ENCODE results near the gene PBX1.
A peak's percentile ranks its signal among the peaks of the same experiment; 100 is the strongest.

PBX1 gene

DNA sequence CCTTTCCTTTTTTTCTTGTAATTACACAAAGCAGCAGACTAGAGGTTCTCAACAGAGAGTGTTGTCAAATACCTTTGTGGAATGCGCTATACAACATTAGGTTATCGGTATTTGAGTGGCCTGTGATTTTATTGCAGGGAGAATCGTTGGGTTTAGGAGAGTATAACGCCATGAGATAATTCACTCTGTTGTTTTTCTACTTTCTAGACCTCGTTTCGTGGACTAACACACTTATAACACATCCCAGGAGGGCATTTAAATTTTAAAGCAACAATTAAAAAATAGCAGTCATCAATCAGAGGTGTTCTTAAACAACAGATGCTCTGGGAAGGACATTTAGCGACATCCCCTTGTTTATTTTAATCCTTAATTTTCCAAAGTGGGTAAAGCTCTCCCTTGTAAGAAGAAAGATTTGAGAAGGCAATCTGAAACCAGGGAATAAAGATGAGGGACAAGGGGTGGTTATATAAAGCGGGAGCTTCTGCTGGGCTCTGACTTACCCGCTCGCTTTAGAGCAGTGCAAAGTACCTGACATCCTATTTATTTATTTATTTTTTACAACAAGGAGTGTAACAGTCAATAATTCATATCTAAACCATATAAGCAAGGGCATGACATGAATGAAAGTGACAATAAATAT lies 4.9 kb downstream of the PBX1 start:
- DNase-seq (ENCODE audit: low read depth in 2 of 2) = no peak

DNA sequence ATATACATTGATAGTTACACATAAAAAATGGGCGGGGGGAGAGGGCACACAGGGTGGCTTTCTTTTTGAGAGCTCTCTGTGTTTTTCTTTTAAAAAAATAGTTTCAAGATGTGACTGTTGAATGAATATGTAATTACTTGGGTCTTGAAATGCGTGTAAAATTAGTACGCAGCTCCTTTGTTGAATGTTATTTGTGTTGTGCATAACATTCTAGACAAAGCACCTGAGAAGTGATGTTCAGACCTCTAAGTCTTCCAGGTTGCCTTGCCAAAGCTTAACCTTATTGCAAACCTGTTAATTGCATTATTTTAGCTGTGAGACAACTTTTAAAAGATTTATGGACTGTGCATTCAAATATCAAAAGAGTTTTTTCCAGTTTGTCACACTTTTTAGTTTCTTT lies 5.4 kb downstream of the PBX1 start:
- DNase-seq (ENCODE audit: low read depth in 2 of 2) = no peak

DNA sequence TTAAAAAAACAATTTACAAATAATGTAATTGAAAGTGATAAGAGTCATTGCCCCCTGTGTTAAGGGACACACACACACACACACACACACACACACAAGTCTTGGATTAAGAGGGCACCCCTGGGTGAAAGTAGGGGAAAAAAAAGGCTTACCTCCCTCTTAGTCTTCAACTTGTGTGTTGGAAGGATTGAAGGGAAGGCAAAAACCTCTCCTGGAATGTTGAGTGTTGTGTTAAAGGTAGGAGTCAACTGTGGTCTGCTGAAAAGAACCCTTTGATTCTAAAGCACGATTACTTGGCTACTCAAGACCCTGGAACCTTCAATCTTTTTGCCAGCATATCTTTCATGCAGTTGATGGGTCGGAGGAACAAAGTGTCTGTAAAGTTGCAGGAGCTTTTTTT lies 6.4 kb downstream of the PBX1 start:
- DNase-seq (ENCODE audit: low read depth in 2 of 2) = no peak

DNA sequence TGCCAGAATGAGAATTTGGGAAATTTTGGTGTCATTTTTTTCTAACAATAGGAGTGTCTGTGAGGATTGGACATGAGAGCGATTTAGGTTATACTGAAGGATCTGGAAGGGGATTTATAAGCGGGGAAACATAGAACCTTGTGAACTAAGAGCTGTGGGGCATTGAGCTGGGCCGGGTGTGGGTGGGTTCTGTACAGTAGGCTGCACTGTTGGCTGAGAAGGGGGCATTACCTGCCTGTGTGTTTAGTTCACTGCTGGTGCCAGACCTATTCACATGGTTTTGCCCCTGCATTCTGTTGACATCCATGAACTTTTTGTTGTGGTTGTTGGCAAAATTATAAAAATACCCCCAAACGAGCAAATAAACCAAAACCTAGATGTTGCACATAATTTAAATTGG lies 8.8 kb downstream of the PBX1 start:
- DNase-seq (ENCODE audit: low read depth in 2 of 2) = no peak

DNA sequence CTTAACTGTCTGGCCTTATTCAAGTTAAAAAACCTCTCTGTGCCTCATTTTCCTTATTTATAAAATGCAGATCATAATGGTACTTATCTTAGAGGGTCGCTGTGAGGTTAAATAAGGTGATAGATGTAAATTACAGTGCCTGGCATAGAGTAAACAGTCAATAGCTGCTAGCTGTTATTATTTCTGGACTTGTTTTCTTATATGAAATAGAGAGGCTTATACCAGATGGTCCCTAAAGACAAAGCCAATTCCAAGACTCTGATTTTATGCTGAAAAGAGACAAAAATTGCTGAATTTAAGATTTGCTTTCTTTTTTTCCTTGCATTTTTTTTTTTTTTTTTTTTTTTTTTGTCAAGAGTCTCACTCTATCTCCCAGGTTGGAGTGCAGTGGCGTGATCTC lies 10.3 kb downstream of the PBX1 start:
- no peak for DNase-seq (ENCODE audit: low read depth in 2 of 2)

DNA sequence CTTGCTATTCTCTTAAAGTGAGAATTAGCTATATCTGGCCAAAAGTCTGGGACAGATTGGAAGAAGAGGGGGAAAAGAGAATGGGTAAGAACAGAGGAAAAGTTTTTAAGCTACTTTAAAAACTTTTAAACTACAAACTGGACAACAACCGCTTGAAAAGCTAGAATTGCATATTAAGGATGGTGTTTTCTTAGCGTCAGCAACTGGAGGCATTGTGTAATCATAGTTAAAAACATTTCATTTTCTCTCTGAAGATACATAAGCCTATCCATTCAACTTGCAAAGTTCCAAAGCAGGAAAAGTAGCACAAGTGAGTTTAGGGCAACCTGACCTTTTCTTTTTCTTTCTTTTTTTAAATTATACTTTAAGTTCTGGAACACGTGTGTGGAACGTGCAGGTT lies 10.9 kb downstream of the PBX1 start:
- no peak for DNase-seq (ENCODE audit: low read depth in 2 of 2)

DNA sequence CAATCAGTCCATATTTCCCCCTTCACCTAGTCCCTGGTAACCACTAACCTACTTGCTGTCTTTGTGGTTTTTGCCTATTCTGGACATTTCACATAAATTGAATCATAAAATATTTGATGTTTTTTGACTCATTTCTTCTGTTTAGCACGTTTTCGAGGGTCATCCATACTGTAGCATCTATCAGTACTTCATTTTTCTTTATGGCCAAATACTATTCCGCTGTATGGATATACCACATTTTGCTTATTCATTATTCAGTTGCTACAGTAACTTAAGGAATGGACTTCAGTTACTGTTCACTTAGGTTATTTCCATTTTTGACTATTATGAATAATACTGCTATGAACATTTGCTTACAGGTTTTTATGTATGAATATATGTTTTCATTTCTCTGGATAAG lies 12.3 kb downstream of the PBX1 start:
- no peak for DNase-seq (ENCODE audit: low read depth in 2 of 2)

DNA sequence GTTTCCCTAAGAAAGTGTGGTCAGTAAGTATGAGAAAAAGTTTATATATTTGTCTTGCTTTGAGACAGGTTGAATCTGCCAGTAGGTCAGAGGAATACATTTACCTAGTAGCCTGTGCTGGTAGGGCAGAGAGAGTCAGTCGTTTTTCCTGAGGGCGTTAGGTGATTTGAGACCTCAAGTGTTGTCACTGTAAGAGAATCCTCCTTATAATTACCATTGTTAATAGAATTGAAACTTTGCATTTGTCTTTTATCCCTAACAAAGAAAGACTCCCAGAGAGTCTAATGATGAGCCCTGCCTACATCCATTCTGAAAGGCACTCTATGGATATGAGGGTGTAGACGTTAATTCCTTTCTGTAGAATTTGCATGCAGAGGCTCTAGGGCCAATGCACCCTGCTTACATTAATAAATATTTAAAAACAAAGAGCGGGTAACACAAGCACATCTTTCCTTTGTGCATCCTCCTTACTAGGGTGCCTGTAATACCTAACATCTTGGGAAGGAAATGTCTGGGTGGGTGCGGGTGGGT lies 16.4 kb downstream of the PBX1 start:
- no peak for DNase-seq (ENCODE audit: low read depth in 2 of 2)

DNA sequence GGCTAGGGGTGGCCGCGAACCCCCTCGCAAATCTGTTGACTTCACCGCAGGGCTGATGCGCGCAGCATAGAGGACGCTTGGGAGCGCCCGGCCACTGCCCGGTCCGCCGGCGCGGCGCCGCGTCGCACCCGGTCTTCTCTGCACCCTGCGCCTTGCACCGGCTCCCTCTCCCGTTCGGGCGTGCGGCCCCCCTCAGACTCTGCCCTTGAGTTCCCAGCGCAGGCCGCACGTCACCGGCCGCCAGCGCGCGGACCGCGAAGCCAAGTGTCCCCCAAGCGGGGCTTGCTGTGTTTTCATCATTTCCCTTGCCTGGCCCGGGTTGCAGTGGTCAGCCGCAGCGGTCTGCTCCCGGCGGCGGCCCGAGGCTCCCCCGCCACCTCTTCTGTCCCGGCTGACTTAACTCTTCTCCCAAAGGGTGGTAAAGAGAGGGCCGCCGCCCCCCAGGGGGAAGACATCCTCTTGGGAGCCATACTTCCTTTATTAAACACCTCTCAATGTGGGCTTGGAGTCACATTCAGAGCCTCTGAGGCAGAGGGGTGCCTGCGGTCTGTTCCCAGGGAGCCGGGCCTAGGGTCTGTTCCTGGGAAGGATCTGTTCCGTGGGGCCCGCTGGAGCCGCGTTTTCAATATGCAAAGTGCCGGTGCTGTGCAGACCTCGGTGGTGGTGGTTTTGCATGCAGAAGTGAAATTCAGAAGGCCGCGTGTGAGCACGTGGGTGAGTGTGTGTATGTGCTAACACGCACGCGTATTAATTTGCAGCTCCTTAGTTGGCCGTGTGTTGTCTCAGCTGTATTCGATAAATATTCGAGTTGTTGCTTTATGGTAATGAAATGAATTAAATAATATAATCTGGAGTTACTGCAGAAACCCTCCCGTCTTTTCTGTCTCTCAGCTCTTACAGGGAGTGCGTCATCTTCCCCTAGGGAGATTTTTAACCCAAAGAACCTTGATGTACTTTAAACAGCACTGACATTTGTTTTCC lies 17.6 kb downstream of the PBX1 start:
- peak; percentile 65 to 67 for DNase-seq (ENCODE audit: low read depth in 2 of 2)

DNA sequence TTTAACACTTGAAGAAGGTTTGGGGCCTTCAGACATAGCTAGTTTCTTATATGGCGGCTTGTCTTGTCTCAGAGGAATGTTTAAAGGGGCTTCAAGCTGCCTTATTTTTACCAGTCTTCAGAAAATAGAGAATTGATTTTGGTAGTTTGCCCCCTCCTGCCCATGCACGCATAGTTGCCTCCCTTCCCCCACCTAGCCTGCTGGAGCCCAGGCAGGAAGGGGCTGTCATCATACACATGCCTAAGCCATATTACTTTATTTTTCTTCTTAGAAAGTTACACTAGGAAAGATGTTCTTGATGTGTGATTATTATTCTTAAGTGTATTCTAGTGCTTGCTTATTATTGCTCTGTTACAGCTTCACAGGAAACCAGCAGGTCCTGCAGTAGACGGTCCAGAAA lies 18.3 kb downstream of the PBX1 start:
- no peak for DNase-seq (ENCODE audit: low read depth in 2 of 2)

DNA sequence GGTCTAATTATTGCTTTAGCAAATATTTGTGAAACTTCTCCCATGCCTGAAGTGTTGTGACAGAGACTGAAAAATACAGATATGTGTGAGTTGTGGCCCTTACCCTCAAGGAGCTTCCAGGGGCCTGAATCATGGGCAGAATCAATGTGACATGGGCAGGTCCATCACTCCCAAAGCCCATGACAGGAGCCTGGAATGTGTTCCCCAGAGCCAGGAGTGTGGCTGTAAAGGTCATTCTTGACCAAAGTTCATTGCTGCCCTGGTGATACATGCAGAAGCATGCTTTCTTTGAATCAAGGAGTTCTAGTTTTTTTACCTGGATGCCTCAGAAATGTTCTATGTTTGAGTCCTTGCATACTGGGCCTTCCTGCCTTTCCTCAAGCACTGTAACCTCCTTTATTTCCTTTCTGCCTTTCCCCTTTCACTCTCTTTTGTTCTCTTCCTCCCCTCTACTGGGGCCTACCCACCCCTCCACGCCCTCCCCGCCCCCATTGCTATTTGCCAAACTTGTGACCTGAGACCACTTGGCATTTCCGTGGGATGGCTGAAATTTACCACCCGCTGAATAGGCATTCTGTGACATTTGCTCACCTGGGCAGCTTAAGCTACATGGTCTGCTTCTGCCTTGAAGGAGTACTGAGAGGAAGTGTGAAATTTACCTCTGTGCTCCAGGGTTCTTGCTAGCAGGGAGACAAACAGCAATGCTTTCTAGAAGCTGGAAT lies 19.7 kb downstream of the PBX1 start:
- no peak for DNase-seq (ENCODE audit: low read depth in 2 of 2)

DNA sequence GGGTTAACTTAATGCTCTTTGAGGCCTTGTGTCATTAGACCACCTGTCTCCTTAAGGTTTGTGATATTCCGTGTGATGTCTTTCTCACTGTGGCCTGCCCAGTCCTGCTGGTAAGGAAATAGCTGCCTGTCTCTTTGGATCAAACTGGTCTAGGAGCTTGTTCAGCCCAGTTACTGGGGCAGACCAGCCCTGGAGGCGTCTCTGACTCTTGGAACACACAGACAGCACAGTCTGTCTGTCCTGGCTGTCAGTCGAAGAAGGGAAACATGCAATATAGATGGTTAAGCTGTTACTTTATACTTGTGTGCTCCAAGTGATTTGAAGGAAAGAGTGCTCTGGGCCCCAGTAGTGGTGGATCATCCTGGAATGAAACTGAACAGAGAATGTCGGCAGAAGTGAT lies 20.4 kb downstream of the PBX1 start:
- DNase-seq (ENCODE audit: low read depth in 2 of 2) = no peak

DNA sequence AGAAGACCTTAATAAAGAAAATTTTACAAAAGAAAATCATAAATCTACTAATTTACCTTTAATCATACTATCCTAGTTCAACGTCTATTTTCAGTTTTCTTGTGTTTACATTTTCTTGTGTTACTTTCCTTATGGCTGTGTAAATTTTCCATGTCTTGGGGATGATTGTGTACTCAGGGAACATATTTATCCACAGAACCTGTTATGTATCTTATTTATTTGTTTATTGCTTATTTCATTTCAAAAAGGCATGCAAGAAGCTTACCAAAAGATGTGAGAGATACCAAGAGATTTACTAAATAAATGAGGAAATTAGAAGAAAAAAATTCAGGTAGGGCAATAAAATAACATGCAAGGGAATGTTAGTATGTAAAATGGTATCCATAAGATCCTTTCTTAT lies 22.8 kb downstream of the PBX1 start:
- DNase-seq (ENCODE audit: low read depth in 2 of 2) = no peak

DNA sequence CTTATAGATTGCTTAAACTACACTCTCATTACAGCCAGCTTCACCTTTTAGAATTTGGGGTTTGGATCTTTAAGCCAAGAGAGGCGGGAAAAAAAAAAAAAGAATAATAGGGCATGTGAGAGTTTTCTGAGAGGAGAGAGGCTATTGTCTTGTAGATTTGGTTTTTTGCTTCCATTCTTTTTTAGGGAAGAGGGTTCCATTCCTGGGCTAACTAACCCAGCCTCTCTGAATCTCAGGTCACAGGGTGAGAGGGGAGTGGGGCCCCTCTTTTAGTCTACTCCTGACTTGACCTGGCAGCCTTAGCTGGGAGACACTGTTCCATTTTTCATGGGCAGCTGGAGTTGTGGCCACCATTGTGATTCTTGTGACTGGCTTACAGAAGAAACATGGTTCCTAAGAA lies 24.2 kb downstream of the PBX1 start:
- DNase-seq (ENCODE audit: low read depth in 2 of 2) = no peak

DNA sequence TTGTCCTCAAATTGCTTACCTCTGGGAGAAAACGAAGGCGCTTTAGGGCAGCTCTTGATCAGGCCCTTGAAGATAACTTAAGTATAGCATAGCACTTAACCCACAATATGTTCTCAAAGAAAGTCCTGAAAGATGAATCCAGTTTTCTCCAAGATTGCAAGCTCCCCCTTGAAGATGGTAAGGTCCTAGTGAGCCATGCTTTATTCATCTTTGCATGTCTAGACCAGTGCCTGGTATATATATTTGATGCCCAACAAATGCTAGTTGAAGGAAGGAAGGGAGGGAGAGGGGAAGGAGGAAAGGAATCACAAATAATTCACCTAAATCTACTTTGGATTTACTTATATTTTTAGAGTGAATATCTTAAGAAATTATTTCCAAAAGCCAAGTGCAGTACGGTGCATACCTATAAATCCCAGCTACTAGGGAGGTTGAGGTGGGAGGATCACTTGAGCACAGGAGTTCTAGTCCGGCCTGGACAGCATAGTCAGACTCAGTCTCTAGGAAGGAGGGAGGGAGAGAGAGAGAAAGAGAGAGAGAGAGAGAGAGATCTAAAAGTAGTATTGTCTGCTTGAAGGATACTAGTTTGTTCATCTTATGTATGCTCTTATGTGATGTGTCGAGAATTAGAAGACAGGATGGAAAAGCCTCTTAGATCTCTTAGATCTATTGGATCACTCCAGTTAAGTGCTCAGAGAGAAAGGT lies 25.0 kb downstream of the PBX1 start:
- no peak for DNase-seq (ENCODE audit: low read depth in 2 of 2)

DNA sequence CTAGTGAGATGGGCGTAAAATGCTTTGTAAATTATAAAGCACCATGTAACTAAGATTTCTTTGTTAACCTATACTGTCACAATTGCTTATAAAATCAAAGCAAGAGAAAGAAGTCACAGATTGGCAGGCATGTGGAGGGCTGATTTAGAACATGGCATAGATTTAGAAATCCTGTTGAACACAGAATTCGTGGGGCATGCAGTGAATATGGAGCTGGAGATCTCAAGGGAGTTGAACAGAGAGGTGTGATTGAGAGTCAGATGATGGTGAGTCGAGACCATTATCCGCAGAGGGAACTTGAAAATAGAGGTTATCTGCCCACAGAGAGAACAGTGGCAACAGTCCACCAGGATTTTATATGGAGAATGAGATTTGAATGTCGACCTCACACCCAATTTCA lies 27.6 kb downstream of the PBX1 start:
- no peak for DNase-seq (ENCODE audit: low read depth in 2 of 2)

DNA sequence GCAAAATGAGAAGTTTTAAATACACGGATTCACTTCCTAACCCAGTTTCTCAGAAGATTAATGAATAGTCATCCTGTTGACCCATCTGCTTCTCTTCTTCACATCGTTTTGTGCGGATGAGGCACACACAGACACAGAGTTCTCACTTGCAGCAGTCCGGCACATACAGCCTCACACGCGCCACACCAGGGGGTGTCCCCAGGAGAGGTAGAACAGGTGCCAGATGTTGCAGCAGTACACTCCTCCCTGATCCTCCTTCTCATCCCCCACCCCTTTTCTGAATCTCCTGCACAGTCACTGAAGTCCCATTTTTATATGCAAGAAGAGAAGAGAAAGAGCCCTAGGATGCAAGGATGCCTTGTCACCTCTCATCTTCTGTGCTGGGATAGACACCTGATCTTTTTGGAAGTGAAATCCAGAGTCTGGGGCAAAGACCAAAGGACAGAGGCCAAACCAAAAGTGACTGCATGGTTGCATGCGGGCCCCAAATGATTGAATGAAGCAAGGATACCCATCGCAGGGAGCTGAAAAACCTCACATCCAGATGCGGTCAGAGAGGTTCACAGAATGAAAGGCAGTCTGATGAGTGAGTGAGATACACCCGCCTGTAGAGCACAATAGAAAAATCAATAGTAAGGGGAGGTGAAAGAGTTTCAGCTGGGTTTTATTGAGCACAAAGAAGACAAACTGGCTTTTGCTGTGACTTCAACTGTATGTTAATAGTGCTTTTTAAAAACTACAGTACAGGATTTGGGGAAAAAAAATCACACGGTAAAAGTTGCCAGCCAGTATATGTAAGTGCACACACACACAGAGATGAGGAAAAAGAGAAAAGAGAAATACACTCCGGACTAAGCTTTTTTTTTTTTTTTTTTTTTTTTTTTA lies 28.9 kb downstream of the PBX1 start:
- no peak for DNase-seq (ENCODE audit: low read depth in 2 of 2)

DNA sequence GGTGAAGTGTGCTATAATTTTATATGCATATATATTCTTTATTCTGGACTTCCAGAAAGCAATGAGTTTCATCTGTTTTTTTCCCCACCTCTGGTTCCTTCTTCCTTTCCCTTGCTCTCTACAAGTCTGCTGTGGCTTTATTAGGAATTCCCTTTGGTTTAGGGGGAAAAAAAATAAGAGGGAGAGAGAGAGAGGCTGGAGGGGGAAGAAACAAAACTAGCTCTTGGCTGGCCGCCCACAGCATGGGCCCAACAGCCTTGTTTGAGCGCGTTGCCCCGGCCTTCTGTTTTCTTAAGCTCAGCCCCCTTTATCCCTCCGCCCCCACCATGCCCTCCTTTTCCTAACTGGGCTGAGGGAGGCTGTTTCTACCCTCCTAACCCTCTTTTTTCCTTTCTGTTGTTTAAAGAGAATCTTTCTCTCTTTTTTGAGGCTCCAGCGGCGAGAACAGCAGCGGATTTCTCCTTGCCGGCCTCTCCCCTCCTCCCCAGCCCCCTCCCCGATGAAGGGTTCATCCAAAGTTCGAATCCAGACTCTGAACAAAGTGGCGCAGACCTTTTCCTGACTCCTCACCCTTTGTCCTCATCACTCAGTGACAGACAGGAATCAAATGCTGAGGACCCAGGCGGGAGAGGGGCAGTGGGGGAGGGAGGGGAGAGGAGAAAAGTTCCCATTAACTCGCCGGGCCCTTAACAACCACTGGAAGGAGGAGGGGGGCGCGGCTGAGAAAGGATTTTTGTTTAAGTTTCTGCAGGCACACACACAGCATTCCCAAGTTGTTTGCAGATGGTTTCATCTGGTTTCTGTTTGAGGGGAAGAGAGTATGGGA lies 29.7 kb downstream of the PBX1 start:
- peak; percentile 85 to 86 for DNase-seq (ENCODE audit: low read depth in 2 of 2)

DNA sequence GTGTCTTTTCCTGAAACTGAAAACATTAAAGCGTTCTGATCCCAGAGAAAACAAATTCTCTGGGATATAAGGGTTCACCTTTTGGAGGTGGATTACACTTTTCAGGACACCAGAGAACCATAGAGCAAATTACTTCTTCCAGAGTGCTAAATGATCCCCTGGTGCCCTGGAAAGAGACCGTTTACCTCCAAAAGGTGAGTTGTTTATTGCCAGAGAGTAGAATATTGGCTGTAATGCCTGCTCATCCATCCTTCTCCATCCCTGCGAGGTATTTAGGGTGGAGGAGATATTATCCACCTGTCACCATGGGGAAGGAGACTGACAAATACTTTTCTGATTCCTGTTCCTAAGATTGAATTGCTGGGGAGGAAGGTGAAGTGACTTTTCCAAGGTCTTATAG lies 30.4 kb downstream of the PBX1 start:
- DNase-seq (ENCODE audit: low read depth in 2 of 2) = no peak

DNA sequence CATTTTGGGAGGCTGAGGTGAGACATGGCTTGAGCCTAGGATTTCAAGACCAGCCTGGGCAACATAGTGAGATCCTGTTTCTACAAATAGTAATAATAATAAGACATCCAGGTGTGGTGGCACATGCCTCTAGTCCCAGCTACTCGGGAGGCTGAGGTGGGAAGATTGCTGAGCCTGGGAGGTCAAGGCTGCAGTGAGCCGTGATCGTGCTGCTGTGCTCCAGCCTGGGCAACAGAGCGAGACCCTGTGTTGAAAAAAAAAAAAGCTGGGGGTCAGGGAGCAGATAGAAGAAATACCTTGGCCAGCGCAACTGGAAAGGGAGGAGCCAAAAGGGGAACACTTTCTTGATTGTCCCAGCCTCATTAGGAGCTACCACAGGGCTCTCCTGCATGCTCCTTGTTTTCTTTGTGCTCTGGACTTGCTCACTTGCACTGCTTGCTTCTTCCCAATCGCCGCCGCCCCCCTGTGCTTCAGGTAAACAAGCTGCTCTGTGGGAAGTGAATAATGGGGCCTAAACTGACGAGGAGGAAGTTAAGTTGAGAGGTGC lies 31.1 kb downstream of the PBX1 start:
- DNase-seq (ENCODE audit: low read depth in 2 of 2) = no peak

Measured in fibroblast of skin of left quadriceps (primary cell).